Fibroblast of lung (primary cell): ENCODE measurements around the gene ICAM2. TPM values are rescaled to one million over a fixed set of nuclear protein-coding genes. Genes with fewer than 3 reads are reported as not detected.

Source experiments
- DNase-seq, 2 donors: peaks; one replicate each; pipeline versions ENCODE4 v3.0.0 to v3.0.0-alpha.2; 2010; ENCODE audit warnings: low read depth in 2 of 2
- H2AFZ ChIP-seq: 2 replicates; pipeline ENCODE4 v1.5.1; 2012; ENCODE audit warnings: low read length, control low read depth, inconsistent platforms
- H3K27ac ChIP-seq: 2 replicates; pipeline ENCODE4 v1.5.1; 2011; ENCODE audit warnings: low read length, control low read depth; ENCODE audit not compliant: insufficient read depth
- H3K27me3 ChIP-seq: 2 replicates; pipeline ENCODE4 v1.5.1; 2011; ENCODE audit warnings: mild to moderate bottlenecking, low read length; ENCODE audit not compliant: control insufficient read depth, insufficient read depth
- H3K36me3 ChIP-seq: 2 replicates; pipeline ENCODE4 v1.5.1; 2011; ENCODE audit warnings: low read length; ENCODE audit not compliant: control insufficient read depth, insufficient read depth
- H3K4me1 ChIP-seq: 2 replicates; pipeline ENCODE4 v1.5.1; 2011; ENCODE audit warnings: low read length; ENCODE audit not compliant: control insufficient read depth, insufficient read depth; ENCODE audit errors: extremely low read depth
- H3K4me2 ChIP-seq: 2 replicates; pipeline ENCODE4 v1.5.1; 2011; ENCODE audit warnings: low read length, control low read depth; ENCODE audit not compliant: insufficient read depth; ENCODE audit errors: extremely low read depth
- H3K4me3 ChIP-seq, 4 experiments: fragments of 200-600 bp in 1 of 4; sonication (generic) in 1 of 4; replicated peaks in 1 of 4; 2 replicates each; pipeline ENCODE4 v1.5.1; 2011 to 2016; ENCODE audit warnings: low read length in 4 of 4, low read depth in 3 of 4, mild to moderate bottlenecking in 3 of 4, control low read depth in 2 of 4, inconsistent platforms in 1 of 4, mixed read lengths in 1 of 4; ENCODE audit not compliant: insufficient read depth in 1 of 4; ENCODE audit errors: control extremely low read depth in 1 of 4
- H3K79me2 ChIP-seq: 2 replicates; pipeline ENCODE4 v1.5.1; 2012; ENCODE audit warnings: mild to moderate bottlenecking, low read length, inconsistent platforms; ENCODE audit not compliant: control insufficient read depth, insufficient read depth
- H3K9ac ChIP-seq: 2 replicates; pipeline ENCODE4 v1.5.1; 2011; ENCODE audit warnings: mild to moderate bottlenecking, low read length, control low read depth; ENCODE audit not compliant: insufficient read depth
- H3K9me3 ChIP-seq: 2 replicates; pipeline ENCODE4 v1.5.1; 2012; ENCODE audit warnings: low read depth, low read length; ENCODE audit not compliant: control insufficient read depth, insufficient read depth
- H4K20me1 ChIP-seq: 2 replicates; pipeline ENCODE4 v1.5.1; 2011; ENCODE audit warnings: low read length; ENCODE audit not compliant: control insufficient read depth, insufficient read depth; ENCODE audit errors: extremely low read depth
- EZH2 ChIP-seq: IDR thresholded peaks from 2 replicates; pipeline ENCODE4 v1.5.1; 2012; ENCODE audit warnings: low read length, control low read depth, mild to moderate bottlenecking; ENCODE audit errors: missing control alignments
- polyA plus RNA-seq, 2 donors: library from polyadenylated mRNA; depleted of rRNA in 1 of 2; stranded (reverse) in 1 of 2; unstranded in 1 of 2; fragments of >200 nt; gene quantifications; 2 replicates each; pipeline ENCODE4 v1.2.1, GENCODE V29; 2011 to 2012; ENCODE audit warnings: missing spikeins in 1 of 2
- total RNA-seq: library from RNA; depleted of rRNA; stranded (reverse); fragments of >200 nt; gene quantifications from 2 replicates; pipeline ENCODE4 v1.2.1, GENCODE V29; 2014
- TF ChIP-seq, protein P1 (sequence below), 2 donors: IDR thresholded peaks in 1 of 2; conservative IDR thresholded peaks in 1 of 2; 1 replicate in 1 of 2; 2 replicates in 1 of 2; pipeline ENCODE4 v1.5.1; 2011 to 2012; ENCODE audit warnings: low read length in 2 of 2, control low read depth in 1 of 2, inconsistent platforms in 1 of 2, low read depth in 1 of 2, mild to moderate bottlenecking in 1 of 2

Gene ICAM2
- total and polyA plus RNA-seq, 2 donors (not counting 1 experiment from before 2014, with no cell fraction given), result 1.1 to 3.5 TPM

DNA sequence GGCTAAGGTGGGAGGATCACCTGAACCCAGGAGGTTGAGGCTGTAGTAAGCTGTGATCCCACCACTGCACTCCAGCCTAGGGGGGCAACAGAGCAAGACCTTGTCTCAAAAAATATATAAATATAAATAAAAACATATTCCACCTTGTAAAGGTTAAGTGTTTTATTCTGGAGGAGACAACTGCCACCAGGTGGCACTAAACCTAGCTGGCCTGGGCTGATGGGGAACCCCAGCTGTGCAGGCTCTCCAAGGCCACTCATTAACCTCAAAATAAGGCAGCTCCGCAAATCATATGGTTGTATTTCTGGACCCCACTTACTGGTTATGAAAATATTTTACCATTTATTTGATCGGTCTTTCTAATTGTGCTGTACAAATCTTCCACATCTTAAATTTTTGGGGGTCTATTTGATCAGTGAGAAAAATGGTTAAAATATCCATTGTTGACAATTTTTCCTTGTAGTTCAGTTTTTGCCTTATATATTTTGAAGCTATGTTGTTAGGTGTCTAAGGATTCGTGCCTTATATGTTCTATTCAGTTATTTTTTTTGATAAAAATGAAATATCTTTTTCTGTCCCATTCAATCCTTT is 8.5 kb upstream of the ICAM2 start:
- no peak overlapping the region for H3K4me3 ChIP-seq
- no peak overlapping the region for H2AFZ ChIP-seq
- H3K4me2 ChIP-seq, result no peak overlapping the region
- no peak for TF ChIP-seq EZH2
- TF ChIP-seq, protein P1, sequence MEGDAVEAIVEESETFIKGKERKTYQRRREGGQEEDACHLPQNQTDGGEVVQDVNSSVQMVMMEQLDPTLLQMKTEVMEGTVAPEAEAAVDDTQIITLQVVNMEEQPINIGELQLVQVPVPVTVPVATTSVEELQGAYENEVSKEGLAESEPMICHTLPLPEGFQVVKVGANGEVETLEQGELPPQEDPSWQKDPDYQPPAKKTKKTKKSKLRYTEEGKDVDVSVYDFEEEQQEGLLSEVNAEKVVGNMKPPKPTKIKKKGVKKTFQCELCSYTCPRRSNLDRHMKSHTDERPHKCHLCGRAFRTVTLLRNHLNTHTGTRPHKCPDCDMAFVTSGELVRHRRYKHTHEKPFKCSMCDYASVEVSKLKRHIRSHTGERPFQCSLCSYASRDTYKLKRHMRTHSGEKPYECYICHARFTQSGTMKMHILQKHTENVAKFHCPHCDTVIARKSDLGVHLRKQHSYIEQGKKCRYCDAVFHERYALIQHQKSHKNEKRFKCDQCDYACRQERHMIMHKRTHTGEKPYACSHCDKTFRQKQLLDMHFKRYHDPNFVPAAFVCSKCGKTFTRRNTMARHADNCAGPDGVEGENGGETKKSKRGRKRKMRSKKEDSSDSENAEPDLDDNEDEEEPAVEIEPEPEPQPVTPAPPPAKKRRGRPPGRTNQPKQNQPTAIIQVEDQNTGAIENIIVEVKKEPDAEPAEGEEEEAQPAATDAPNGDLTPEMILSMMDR (conservative IDR thresholded peaks at IDR 0.05 in 1 of 2, IDR thresholded peaks at IDR 0.05 in 1 of 2; ENCODE audit: low read depth in 1 of 2, low read length in 2 of 2), result peak; percentile 63 to 76
- H3K27me3 ChIP-seq, result no peaks in the 10 kb centered on the region
- DNase-seq, result peak; percentile 46 to 73
- H3K79me2 ChIP-seq, result no peaks in the 10 kb centered on the region
- H3K4me1 ChIP-seq, result no peaks in the 10 kb centered on the region
- H3K36me3 ChIP-seq, result no peaks in the 10 kb centered on the region
- H3K27ac ChIP-seq, result no peak overlapping the region
- H3K9me3 ChIP-seq, result no peaks in the 10 kb centered on the region
- no peaks in the 10 kb centered on the region for H4K20me1 ChIP-seq
- H3K9ac ChIP-seq, result no peak overlapping the region

DNA sequence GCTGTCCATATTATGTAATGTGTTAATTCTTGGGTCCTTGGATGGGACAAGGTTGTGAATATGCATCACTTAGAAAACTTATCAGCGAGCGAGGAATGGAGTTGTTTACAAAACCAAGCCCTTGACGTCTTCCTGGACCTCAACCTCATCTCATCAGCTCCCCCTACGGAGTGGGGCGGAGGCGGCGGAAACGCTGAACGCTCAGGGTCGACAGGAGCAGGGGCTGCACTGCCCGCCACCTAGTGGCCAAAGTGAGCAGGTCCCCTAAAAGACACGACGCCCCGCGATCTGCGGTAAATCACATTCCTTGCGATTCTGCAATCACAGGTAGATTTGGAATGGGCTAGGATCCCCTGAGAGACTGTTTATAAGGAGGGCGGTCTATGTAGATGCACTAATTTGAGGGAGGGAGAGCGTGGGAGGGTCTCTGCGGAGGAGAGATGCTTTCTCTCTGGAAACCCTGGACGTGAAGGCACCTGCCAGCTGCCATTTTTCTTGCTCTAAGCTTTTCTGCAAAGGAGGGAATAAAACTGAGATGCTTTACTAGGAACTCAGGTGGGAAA is 5.4 kb upstream of the ICAM2 start:
- TF ChIP-seq, protein P1 (conservative IDR thresholded peaks at IDR 0.05 in 1 of 2, IDR thresholded peaks at IDR 0.05 in 1 of 2; ENCODE audit: low read depth in 1 of 2, low read length in 2 of 2), result peak; percentile 91 to 94
- no peak for TF ChIP-seq EZH2
- Histone ChIP-seq H3K27me3 (no peaks in the 10 kb centered on the region), H4K20me1 (no peaks in the 10 kb centered on the region), H3K9me3 (no peaks in the 10 kb centered on the region), H3K4me2 (peak overlapping the region; percentile 44), H3K9ac (no peak overlapping the region), H3K79me2 (no peaks in the 10 kb centered on the region), H3K36me3 (no peaks in the 10 kb centered on the region), H2AFZ (no peak overlapping the region), H3K27ac (no peak overlapping the region), H3K4me3 (no peak overlapping the region), H3K4me1 (no peaks in the 10 kb centered on the region)
- DNase-seq, result peak; percentile 55 to 67

DNA sequence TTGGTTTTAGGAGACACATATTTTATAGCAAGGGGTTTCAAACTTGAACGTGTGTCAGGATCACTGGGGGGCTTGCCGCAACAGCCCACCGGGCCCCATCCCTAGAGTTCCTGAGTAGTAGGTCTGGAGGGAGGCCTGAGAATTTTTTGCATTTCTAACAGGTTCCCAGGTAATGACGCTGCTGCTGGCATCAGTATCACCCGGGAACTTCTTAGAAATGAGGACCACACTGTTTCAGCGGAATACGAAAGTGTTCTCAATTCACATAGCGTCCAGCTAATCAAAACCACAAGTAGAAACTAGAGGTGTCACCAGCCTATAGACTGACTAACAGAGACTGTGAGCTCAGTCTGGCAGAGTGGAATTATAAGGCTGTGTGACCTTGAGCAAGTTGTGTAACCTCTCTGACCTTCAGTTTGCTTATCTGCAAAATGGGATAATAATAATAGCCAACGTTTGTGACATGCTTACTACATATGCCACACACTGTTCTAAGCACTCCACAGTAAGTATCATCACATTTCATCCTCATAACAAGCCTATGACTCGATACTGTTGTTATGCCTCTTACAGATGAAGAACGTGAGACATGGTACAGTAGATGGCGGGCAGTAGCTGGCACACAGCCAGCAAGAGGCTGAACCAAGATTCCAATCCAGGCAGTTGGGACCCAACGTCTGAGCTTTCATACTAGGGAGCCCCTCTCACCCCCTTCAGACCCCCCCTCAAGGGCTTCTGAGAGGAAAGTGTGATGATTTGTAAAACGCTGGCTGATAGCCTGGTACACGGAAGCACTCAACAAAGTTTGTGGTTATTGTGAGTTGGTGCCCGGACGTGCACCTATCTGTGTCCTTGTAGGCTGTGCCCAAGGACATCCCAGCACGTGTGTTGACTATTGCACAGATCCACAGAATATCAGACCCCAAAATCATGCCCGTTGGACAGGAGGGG is 4.6 kb upstream of the ICAM2 start:
- peak in 1 of 2 donors; percentile 28 for DNase-seq
- Histone ChIP-seq H3K27ac (no peak overlapping the region), H3K9me3 (no peaks in the 10 kb centered on the region), H4K20me1 (no peaks in the 10 kb centered on the region), H3K9ac (no peak overlapping the region), H2AFZ (no peak overlapping the region), H3K79me2 (no peaks in the 10 kb centered on the region), H3K27me3 (no peaks in the 10 kb centered on the region), H3K4me3 (no peak overlapping the region), H3K36me3 (no peaks in the 10 kb centered on the region), H3K4me2 (peak overlapping the region; percentile 44), H3K4me1 (no peaks in the 10 kb centered on the region)
- no peak for TF ChIP-seq EZH2
- TF ChIP-seq, protein P1 (conservative IDR thresholded peaks at IDR 0.05 in 1 of 2, IDR thresholded peaks at IDR 0.05 in 1 of 2; ENCODE audit: low read depth in 1 of 2, low read length in 2 of 2), result no peak
